HTERT RPE-1 (cell line): ENCODE measurements around the gene WFDC2.

Experiments
- in situ Hi-C: fragments of 300-500 bp; cut with MboI; formaldehyde crosslinking; loops from 4 replicates; pipeline ENCODE4 v1.14.3; 2020; ENCODE audit warnings: low sequenced_read_pairs

The WFDC2 gene, protein sequence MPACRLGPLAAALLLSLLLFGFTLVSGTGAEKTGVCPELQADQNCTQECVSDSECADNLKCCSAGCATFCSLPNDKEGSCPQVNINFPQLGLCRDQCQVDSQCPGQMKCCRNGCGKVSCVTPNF

DNA sequence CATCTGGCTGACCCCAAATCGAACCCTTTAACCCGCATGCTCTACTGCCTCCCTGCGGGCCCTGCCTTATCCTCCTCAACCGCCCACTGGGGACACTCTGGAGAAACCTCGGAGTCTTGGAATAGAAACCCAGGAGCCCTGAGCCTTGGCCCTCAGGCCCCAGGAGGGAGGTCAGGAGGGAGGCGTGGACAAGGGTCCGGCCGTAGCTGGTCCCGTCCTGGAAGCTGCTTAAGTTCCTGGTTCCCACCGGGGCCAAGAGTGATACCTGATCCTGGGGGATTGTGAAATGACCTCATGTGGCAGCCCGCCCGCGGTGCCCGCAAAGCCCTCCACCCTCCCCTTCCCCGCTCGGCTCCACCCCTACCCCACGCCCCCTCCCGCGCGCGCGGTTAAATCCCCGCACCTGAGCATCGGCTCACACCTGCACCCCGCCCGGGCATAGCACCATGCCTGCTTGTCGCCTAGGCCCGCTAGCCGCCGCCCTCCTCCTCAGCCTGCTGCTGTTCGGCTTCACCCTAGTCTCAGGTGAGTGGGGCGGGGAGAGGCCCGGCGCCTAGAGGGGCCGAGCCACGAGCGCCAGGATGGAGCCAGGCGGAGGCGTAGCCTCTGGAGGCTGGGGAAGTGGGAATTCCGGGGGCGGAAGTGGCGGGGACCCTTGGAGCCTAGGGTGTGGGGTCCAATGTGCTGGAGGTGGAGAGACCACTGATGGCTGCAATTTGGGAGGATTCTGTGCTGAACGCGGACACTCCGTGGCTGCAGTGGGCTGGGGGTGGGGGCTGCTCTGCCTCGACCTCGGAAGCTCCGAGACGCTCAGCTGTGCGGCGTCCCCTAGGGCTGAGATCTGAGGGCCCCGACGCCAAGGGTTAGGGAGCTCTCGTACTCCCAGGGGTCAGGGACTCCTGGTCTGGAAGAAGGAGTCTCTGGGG lies at the start of gene WFDC2:
Gene WFDC2, plus strand, starts transcription at position 418 of the 926 bp plus-strand sequence. Its CDS starts 29 bp downstream, at position 447.
- in situ Hi-C loops = no loop called here

DNA sequence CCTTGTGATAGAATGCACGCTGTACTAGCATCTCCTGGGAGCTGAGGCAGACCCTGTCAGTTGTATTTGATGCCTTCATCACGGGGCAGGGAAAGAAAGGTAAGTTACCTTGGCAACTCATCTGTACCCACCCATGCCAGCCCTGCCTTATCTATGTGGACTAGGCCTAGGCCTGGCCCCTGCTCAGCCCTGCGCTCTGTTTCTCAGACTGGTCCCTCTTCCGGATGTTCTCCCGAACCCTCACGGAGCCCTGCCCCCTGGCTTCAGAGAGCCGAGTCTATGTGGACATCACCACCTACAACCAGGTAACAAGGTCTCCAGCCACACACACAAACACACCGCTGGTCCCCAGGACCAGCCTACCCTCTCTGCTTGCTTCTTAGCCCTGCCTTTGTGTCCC lies 49.4 kb upstream of the WFDC2 start:
- in situ Hi-C loops = no loop called here

- in situ Hi-C loops = no loop called here
Measured at GRCh38 chr20:45423700-45424099, 45.9 kb upstream of the WFDC2 start.

- in situ Hi-C loops = no loop called here
Measured at GRCh38 chr20:45425561-45425960, 44.0 kb upstream of the WFDC2 start.

DNA sequence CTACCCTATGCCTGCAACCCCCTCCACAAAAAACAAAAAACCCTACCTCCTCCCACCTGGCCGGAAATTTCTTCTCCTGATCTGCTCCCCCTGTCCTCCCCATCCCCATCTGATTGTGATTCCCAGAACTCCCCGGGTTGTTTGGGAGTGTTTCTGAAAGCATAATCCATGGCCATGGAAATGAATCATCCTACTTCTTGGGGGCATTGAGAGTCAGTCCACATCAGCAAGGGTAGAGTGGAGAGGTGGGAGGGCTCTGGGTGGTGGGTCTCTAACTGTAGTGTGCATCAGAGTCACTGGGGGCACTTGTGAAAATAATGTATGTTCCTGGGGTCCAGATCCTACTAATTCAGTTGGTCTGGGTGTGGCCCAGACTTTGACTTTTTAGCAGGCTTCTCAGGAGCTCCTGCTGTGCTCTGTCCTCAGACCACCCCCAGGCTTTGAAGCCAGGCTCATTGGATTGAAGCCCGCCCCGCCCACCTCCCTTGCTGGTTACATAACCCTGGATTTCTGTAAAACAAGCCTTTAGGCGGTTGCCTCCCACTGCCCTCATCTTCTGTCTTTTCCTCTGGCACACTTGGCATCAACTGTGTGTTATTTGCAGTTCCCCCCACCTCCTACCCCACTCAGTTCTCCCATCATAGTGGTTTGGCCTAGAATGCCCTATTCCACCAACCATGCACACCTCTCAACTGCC lies 43.1 kb upstream of the WFDC2 start:
- in situ Hi-C loops = no loop called here

DNA sequence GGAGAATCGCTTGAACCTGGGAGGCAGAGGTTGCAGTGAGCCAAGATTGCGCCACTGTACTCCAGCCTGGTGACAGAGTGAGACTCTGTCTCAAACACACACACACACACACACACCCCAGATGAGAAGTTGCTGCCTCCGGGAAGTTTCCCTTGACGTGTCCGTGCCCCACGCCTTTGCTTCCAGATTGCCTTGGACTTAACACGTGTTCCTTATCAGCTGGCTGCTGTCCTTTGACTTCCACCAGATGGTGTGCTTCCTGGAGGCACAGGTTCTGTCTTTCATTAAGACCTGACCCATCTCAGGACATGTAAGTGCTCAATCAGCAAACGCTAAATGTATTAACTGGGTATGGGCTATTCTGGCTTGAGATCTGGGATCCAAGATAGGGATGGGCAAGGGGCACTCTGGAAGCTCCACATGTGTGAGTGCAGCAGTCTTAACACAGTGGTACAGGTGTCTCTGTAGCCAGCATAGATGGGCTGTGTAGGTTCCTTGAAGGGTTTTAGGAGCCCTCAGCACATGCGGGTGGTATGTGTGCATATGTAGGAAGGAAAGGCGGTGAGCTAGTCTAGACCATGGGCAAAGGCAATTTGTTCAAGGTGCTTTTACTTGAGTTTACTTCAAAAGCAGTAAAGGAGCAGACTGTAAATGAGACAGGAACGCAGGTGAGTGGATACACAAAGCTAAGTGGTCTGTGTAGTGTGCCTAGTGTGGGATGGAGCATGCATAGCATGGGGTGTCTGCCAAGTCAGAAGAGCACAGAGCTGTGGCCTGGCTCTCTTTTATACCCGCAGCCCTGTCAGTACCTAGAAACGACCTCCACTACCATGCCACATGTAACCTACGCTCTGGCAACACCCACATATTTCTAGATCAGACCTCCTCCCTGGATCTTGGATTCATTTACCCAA lies 42.1 kb upstream of the WFDC2 start:
- in situ Hi-C loops = no loop called here

DNA sequence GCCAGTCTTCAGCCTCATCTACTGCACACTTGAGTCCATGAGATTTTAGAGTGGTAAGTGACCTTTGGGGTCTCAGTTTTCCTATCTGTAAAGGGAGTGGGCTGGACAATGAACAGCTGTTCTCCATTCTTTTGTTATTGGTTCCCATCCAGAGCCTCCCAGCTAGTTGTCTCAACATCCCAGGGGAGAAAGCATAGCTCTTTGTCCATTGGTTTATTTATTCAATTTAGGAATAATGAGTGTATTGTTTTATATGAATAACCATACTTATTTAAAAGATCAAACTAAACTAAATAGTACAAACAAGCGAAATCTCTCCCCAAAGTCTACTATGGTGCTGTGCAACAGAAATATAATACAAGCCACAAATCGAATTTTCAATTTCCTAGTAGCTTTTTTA lies 39.9 kb upstream of the WFDC2 start:
- in situ Hi-C loops = no loop called here

DNA sequence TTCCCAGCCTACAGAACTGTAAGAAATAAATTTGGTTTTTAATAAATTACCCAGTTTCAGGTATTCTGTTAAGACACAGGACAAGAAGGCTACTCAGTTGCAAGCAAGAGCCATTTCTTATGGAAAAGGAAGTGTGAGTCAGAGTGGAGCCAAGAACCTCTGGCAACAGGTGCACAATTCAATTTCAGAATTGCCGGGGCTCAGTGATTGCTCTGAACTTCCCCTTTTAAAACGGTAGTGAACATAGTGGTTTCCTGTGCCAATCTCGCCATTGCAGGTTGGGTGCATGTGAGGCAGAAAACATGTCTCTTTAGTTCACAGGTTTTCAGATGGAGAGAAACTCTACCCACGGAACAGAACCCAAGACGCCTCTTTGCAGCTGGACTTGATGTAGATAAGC lies 37.3 kb upstream of the WFDC2 start:
- in situ Hi-C loops = no loop called here

DNA sequence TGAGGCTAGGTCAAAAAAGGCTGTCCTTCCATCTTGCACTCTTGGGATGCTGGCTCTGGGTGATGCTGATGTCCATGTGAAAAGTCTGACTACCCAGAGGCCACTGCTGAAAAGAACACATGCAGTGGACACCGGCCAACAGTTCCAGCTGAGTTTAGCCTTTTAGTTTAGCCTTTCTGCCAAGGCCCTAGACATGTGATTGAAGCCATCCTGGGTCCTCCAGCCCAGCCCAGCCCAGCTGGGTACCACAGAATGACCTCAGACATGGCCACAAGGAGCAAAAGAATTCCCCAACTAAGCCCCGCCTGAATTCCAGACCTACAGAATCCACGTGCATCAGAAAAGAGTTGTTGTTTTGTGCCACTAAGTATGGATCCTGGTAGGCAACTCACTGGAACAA lies 36.2 kb upstream of the WFDC2 start:
- in situ Hi-C loops = no loop called here

DNA sequence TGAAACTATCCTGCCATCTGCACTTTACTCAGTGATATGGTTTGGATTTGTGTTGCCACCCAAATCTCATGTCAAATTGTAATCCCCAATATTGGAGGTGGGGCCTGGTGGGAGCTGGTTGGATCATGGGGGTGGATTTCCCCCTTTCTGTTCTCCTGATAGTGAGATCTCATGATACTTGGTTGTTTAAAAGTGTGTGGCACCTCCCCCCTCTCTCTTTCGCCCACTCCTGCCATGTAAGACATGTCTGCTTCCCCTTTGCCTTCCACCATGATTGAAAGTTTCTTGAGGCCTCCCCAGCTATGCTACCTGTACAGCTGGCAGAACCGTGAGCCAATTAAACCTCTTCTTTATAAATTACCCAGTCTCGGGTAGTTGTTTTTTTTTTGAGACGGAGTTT lies 35.6 kb upstream of the WFDC2 start:
- in situ Hi-C loops = no loop called here

DNA sequence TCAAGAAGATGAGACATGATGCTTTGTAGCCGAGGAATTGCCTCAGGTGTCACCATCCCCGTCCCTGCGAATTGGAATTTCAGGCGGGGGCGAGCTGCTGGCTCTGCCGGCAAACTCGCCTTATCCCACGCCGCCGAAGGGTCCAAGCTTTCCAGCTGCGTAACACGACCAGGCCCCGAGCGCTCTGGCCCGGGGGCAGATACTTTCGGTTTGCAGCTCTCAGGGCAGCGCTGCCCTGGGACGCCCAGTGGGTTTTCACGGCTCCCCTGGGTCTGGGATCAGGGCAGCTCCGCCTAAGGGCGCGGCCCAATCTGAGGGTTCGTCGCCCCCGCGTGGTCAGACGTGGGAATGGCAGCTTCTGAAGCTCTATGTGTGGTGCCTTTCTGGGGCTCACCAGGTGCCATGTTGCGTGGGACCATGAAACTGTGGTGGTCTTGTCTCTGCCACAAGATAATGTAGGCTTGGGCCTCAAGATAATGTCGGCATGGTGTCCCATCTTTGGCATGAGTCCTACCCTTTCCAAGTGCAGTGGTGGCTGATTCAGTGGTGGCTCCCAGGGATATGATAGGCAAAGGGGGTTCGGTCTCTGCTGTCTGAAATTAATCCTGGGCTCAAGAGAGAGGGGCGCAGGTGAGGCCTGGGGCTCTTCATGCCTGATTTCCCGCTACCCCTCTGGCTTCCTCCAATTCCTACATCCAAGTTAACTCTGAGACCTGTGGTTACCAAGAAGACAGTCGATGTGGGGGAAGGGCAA lies 32.6 kb upstream of the WFDC2 start:
- in situ Hi-C loops = no loop called here

GRCh38 chr20:45440424-45440823 lies 29.1 kb upstream of the WFDC2 start:
- in situ Hi-C loops = no loop called here

DNA sequence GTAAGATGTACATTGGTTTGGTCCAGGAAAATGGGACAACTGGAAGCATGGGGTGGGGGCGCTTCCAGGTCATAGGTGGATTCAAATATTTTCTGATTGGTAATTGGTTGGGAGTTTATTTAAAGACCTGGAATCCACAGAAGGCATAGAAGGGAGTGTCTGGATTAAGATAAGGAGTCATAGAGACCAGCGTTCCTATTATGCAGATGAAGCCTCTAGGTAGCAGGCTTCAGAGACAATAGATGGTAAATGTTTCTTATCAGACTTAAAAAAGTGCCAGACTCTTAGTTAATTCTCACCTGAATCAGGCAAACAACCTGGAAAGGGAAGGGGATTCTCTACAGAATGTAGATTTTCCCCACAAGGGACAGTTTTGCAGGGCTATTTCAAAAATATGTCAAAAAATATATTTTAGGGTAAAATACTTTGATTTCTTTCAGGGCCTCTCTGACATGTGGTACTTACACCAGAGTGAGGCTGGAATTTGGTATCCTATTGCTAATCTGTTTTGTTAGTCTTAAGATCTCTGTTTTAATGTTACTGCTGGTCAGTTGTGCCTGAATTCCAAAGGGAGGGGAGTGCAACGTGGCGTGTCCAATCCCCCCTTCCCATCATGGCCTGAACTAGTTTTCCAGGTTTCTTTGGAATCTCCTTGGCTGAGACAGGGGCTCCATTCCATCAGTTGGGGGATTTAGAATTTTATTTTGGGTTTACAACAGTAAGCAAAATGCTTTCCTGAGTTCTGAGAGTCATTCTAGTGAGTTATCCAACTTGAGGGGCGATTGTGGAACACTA lies 28.5 kb upstream of the WFDC2 start:
- in situ Hi-C loops = no loop called here

GRCh38 chr20:45441746-45442145 lies 27.8 kb upstream of the WFDC2 start:
- in situ Hi-C loops = no loop called here

GRCh38 chr20:45444050-45444449 lies 25.5 kb upstream of the WFDC2 start:
- in situ Hi-C loops = no loop called here

DNA sequence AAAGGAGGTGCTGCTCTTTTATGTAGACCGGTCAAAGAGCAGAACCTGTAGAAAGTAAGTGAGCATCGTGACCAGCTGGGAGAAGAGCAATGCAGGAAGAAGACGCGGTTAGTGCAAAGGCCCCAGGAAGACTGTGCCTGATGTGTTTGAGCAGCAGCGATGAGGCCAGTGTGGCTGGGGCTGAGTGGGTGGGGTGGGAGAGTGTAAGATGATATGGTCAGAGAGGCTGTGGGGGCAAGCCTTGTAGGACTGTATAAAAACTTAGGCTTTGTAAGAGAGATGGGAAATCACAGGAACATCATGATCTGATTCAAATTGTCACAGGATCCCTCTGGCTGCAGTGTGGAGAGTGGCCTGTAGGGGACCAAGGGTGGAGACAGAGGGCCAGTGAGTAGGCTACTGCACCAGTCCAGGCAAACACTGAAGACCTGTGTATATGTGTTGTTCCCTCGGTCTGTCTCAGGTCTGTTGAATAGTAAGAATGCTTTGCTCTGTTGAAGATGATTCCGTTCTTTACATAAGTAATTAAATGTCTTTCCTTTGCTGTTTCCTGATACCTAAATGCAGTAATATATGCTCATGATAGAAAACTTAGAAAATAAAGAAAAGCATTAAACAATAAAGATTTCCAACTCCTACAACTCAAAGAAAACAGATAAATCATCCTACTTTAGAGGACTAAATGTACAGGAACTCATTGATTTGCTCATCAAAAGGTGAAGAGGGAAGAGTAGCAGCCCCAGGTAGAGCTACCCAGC lies 23.6 kb upstream of the WFDC2 start:
- in situ Hi-C loops = no loop called here

GRCh38 chr20:45448270-45448669 lies 21.3 kb upstream of the WFDC2 start:
- in situ Hi-C loops = no loop called here

GRCh38 chr20:45449528-45449927 lies 20.0 kb upstream of the WFDC2 start:
- in situ Hi-C loops = no loop called here
